NCI-H526 (cell line): ENCODE data around the gene SLC39A8.
"Not testable (repeated sequence)": the region's sequence is repeated elsewhere in the genome, so short reads cannot be mapped to it uniquely, and the experiment has no call there.

Experiments used
- DNase-seq, 2 experiments: peaks; one replicate each; lab custom pipeline; 2025; lab: John Stamatoyannopoulos, UW

The SLC39A8 gene

GRCh38 chr4:102344954-102345794 lies at the start of gene SLC39A8:
SLC39A8 (minus strand) TSS chr4:102345482; CDS start chr4:102344662, 820 bp downstream.
- DNase-seq, result peak; percentile 62 to 91

- no peak for DNase-seq
These were observed 46.9 kb upstream of the SLC39A8 start for GRCh38 chr4:102392033-102392744.

DNA sequence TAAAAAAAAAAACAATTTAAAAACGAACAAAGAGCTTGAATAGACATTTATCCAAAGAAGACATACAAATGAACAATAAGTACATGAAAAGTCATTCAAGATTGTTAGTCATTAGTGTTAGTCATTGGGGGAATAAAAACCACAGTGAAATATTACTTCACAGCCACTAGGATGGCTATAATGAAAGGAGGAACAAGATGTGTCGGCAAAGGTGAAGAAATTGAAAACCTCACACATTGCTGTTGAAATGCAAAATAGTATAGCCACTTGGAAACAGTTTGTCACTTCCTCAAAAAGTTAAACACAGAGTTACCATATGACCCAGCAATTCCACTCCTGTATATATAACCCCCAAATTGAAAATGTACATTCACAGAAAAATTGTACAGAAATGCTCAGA lies 45.2 kb upstream of the SLC39A8 start:
- DNase-seq, result no peak

- no peak for DNase-seq
These were observed 43.3 kb upstream of the SLC39A8 start for GRCh38 chr4:102388611-102389010.

GRCh38 chr4:102387552-102388150 lies 42.4 kb upstream of the SLC39A8 start:
- no peak for DNase-seq

GRCh38 chr4:102386966-102387365 lies 41.7 kb upstream of the SLC39A8 start:
- no peak for DNase-seq

DNA sequence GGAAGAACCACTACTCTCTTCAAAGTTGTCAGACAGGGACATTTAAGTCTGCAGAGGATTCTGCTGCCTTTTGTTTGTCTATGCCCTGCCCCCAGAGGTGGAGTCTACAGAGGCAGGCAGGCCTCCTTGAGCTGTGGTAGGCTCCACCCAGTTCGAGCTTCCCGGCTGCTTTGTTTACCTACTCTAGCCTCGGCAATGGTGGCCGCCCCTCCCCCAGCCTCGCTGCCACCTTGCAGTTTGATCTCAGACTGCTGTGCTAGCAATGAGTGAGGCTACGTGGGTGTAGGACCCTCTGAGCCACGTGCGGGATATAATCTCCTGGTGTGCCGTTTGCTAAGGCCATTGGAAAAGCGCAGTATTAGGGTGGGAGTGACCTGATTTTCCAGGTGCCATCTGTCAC lies 35.0 kb upstream of the SLC39A8 start:
- DNase-seq, result not testable (repeated sequence)

DNA sequence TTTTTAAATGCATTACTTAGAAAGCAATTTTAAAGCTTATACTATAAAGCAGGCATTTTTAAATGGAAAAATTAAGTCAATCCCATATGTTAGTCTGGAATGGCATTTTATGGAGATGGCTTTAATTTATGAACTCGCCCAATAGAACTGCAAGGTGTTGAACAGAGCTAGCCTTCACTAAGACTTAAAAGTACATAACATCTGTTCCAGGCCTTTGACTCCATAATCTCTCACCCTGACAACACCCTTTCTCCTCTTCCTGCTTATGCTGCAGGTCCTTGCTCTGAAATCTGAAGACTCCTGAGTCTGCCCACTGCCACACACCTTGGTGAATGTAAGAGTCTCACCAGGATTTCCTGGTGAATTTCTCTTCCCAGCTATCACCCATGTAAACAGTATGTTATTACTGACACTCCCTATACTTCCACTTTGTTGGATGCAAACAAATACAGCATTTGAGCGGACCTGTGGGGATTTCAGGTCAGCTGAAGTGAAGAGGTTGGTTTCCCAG lies 17.7 kb upstream of the SLC39A8 start:
- no peak for DNase-seq

DNA sequence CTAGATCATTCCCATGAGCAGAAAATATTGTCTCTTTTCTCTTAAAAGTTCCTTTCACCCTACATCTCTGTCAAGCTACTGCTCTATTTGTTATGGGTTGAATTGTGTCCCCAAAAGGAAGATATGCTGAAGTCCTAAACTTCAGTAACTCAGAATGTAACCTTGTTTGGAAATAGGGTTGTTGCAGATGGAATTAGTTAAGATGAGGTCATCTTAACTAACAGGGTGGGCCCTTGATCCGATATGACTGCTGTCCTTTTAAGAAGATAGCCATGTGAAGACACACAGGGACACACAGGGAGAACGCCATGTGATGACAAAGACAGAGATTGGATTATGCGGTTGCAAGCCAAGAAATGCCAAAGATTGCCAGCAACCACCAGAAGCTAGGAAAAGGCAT lies 12.8 kb upstream of the SLC39A8 start:
- DNase-seq, result no peak

- DNase-seq, result not testable (repeated sequence)
These were observed 12.4 kb upstream of the SLC39A8 start for GRCh38 chr4:102357637-102358036.

- DNase-seq, result no peak
These were observed 11.4 kb upstream of the SLC39A8 start for GRCh38 chr4:102356562-102357202.

- DNase-seq, result no peak
These were observed 10.5 kb upstream of the SLC39A8 start for GRCh38 chr4:102355748-102356147.

DNA sequence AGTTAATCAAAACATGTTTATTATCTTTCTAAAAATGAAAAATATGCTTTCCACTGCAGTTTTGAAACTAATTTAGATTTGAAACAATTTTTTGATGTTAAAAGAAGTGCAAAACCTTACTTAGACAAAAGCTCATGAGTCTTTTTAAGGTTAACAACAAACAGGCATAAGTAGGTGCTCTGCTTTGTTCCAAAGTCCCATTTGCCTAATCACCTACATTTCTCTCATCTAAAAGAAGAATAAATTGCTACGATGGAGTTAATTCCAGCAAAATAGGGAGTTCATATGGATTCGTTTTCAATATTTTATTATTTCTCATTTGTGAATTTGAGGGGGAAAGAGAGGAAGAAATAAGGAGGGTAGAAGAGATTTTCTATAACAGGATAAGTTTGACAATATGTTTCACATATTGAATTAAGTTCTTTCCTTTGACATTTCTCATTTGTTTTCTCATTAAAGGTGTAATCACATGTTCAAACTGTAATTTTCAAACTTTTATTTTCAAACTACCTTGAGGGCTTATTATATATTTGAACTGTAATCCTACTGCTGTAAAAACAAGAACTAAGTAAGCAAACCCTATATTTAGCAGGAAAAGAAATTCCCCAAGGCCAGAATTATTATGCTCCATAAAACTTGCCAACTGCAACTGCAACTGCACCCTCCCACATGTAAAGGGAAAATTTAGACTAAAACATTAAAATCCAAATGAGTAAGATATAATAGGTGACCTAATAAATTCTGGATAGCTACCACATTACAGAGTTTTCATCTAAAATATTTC lies 9.6 kb upstream of the SLC39A8 start:
- DNase-seq, result no peak

GRCh38 chr4:102352781-102353180 lies 7.5 kb upstream of the SLC39A8 start:
- DNase-seq, result no peak

GRCh38 chr4:102350634-102351033 lies 5.4 kb upstream of the SLC39A8 start:
- DNase-seq, result no peak

GRCh38 chr4:102348701-102349100 lies 3.4 kb upstream of the SLC39A8 start:
- DNase-seq, result no peak

DNA sequence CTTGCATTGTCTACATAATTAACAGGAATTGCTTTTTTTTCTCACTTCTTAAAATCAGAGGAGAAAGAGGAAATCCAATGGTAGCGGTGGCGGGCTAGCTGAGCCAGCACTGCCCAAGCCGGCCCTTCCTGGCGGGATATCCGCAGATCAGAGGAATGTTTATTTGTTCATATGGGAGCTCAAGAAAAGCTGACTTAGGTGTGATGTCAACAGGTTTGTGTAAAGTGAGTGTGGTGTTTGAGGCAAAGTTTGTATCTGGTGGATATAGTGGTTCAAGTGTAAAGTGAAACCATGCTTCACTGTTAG lies 466 bp upstream of the SLC39A8 start:
- no peak for DNase-seq

DNA sequence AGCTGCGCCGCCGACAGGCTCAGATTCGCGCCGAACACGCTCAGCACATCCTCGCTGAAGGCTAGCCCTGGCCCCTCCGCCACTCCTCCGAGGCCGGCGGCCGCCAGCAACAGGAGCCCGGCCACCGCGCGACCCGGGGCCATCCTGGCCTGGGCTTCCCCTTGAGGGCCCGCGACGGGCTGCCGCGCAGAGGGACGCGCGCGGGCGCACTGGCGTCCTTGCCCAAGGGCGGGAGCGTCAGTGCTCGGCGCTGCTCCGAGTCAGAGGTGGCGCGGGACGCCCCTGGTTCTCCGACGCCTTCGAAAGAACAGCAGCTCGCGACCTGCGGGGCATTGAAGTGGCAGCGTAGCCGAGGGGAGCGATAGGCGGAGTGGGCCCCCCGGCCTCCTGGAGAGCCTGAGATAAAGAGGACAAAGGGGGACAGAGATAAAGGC lies 745 bp downstream of the SLC39A8 start:
- DNase-seq, result peak in 1 of 2 experiments; percentile 82

GRCh38 chr4:102343964-102344519 lies 1.2 kb downstream of the SLC39A8 start:
- DNase-seq, result no peak

DNA sequence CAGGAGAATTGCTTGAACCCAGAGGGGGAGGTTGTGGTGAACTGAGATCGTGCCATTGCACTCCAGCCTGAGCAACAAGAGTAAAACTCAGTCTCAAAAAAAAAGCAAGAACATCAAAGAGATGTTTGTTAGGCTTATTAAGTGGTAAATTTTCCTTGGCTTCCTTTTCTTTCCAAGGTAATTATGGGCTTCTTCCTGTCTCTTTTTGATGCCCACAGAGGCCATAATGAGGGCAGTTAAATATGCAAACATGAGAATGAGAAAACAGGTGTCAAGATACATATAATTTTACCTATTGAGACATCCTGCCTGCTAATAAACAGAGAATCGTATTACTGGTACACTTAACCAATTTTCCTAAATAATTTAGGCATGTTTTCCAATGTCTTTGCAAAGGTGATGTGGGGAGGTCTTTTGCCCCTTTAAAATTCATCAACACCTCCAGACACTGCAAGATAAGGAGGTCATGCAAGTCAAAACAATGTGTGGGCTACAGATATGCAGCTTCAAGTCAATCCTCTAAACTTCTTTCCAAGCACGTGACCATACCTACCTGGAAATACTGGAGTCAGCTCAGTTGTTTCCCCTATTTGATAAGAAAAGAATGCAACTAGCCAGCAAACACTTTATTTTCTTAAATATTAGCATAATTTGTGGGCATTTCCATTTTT lies 2.7 kb downstream of the SLC39A8 start:
- no peak for DNase-seq

GRCh38 chr4:102341201-102341600 lies 4.1 kb downstream of the SLC39A8 start:
- no peak for DNase-seq
